RWPE1 (cell line): Measurements from ENCODE around the gene C22orf23.

Experiments used
- CTCF ChIA-PET: fragments of 350-600 bp; sonication (Branson Sonifier 250); formaldehyde crosslinking; extraction: SDS; loops from one replicate; lab custom pipeline; 2021; lab: Yijun Ruan, JAX
- POLR2A ChIA-PET: fragments of 400-600 bp; formaldehyde crosslinking; extraction: SDS; loops from one replicate; lab custom pipeline; 2020; ENCODE audit warnings: antibody characterized with exemption; ENCODE audit not compliant: low non-redundant PET; lab: Yijun Ruan, JAX
- DNase-seq: peaks from one replicate; pipeline ENCODE4 v3.0.0; 2012; ENCODE audit warnings: low spot score
- H3K27ac ChIP-seq: fragments of 450-650 bp; 2 replicates; pipeline ENCODE4 v1.5.1; 2017
- CTCF ChIP-seq: fragments of 450-650 bp; conservative IDR thresholded peaks from 2 replicates; pipeline ENCODE4 v1.5.1; 2017; ENCODE audit warnings: low read depth, mild to moderate bottlenecking

C22orf23 gene

GRCh38 chr22:37995460-37995859, 42.1 kb upstream of the C22orf23 start:
- no peak for TF ChIP-seq CTCF
- ChIA-PET CTCF (no interaction called here), POLR2A (interaction anchor here (0.7 kb wide), 1 partner anchor 403 kb away, joined by 7 read pairs; no protein-coding TSS in a partner anchor)
- DNase-seq, result no peak
- peak overlapping the region; percentile 94; the same call in 1 of the 2 replicates for H3K27ac ChIP-seq

- CTCF ChIA-PET, result no interaction called here
- no peak overlapping the region for H3K27ac ChIP-seq
- TF ChIP-seq CTCF, result no peak
- POLR2A ChIA-PET, result no interaction called here
- no peak for DNase-seq
Measured at GRCh38 chr22:37994982-37995381, 41.6 kb upstream of the C22orf23 start.

- TF ChIP-seq CTCF, result no peak
- DNase-seq, result no peak
- ChIA-PET POLR2A (no interaction called here), CTCF (no interaction called here)
- peak overlapping the region; percentile 18 for H3K27ac ChIP-seq
Measured at GRCh38 chr22:37994049-37994448, 40.6 kb upstream of the C22orf23 start.

- DNase-seq, result no peak
- POLR2A ChIA-PET, result no interaction called here
- no peak overlapping the region for H3K27ac ChIP-seq
- CTCF ChIA-PET, result no interaction called here
- no peak for TF ChIP-seq CTCF
Measured at GRCh38 chr22:37991731-37992442, 38.5 kb upstream of the C22orf23 start.

GRCh38 chr22:37990862-37991261, 37.5 kb upstream of the C22orf23 start:
- ChIA-PET CTCF (interaction anchor here (0.6 kb wide), 1 partner anchor 50 kb away, joined by 4 read pairs; no protein-coding TSS in a partner anchor), POLR2A (no interaction called here)
- H3K27ac ChIP-seq, result no peak overlapping the region
- no peak for TF ChIP-seq CTCF
- no peak for DNase-seq

- ChIA-PET POLR2A (no interaction called here), CTCF (interaction anchor here (0.6 kb wide), 1 partner anchor 49 kb away, joined by 4 read pairs; no protein-coding TSS in a partner anchor)
Measured at GRCh38 chr22:37990301-37990700, 36.9 kb upstream of the C22orf23 start.

More at GRCh38 chr22:37990301-37990700, 36.9 kb upstream of the C22orf23 start:
- no peak for DNase-seq
- no peak for TF ChIP-seq CTCF
- H3K27ac ChIP-seq, result no peak overlapping the region
